HEK293 (cell line): Measurements from ENCODE around the gene EXOSC2.

ENCODE experiments used
- CTCF ChIA-PET: fragments of 350-600 bp; formaldehyde crosslinking; extraction: SDS; loops from one replicate; lab custom pipeline; 2021; ENCODE audit warnings: antibody characterized with exemption; lab: Yijun Ruan, JAX
- POLR2A ChIA-PET: fragments of 300-600 bp; formaldehyde crosslinking; extraction: SDS; loops from one replicate; lab custom pipeline; 2020; ENCODE audit warnings: antibody characterized with exemption, inconsistent platforms; lab: Yijun Ruan, JAX
- H3K27ac ChIP-seq: fragments of 200-500 bp; sonication (Bioruptor generic); 2 replicates; pipeline ENCODE4 v1.5.1; 2014; ENCODE audit warnings: low read depth, low read length, control low read depth, inconsistent platforms; ENCODE audit errors: extremely low read depth
- H3K36me3 ChIP-seq, 2 experiments: fragments of 200-500 bp in 1 of 2; sonication (Bioruptor generic) in 1 of 2; 1 replicate in 1 of 2; 2 replicates in 1 of 2; pipeline ENCODE4 v1.5.1; 2014 to 2017; ENCODE audit warnings: inconsistent platforms in 2 of 2, low read length in 2 of 2; ENCODE audit not compliant: control insufficient read depth in 2 of 2, insufficient read depth in 1 of 2
- H3K4me1 ChIP-seq: fragments of 200-500 bp; sonication (Bioruptor generic); 2 replicates; pipeline ENCODE4 v1.5.1; 2014; ENCODE audit warnings: mild to moderate bottlenecking, low read length, inconsistent platforms; ENCODE audit not compliant: control insufficient read depth, insufficient read depth
- H3K4me3 ChIP-seq: 2 replicates; pipeline ENCODE4 v1.5.1; 2011; ENCODE audit warnings: low read depth, mild to moderate bottlenecking, control low read depth, low read length, moderate library complexity
- H3K9me3 ChIP-seq: fragments of 200-500 bp; sonication (Bioruptor generic); 2 replicates; pipeline ENCODE4 v1.5.1; 2014; ENCODE audit warnings: low read depth, low read length, inconsistent platforms; ENCODE audit not compliant: control insufficient read depth, insufficient read depth
- HOXD13 ChIP-seq: sonication (generic); formaldehyde crosslinking; IDR thresholded peaks from 2 replicates; pipeline ENCODE4 v1.8.0; 2022; ENCODE audit warnings: missing genetic modification reagents, borderline replicate concordance
- INSM2 ChIP-seq: fragments of 450-650 bp; formaldehyde crosslinking; IDR thresholded peaks from 2 replicates; pipeline ENCODE4 v1.5.1; 2016; ENCODE audit warnings: missing biosample characterization, missing genetic modification characterization
- KLF9 ChIP-seq: fragments of 450-650 bp; formaldehyde crosslinking; IDR thresholded peaks from 2 replicates; pipeline ENCODE4 v1.5.1; 2016; ENCODE audit warnings: missing biosample characterization, missing genetic modification characterization, low read depth
- SALL2 ChIP-seq: fragments of 450-650 bp; formaldehyde crosslinking; IDR thresholded peaks from 2 replicates; pipeline ENCODE4 v1.5.0; 2017; ENCODE audit warnings: missing biosample characterization, mild to moderate bottlenecking, missing genetic modification characterization, borderline replicate concordance
- SP7 ChIP-seq: fragments of 450-650 bp; formaldehyde crosslinking; IDR thresholded peaks from 2 replicates; pipeline ENCODE4 v1.5.1; 2016; ENCODE audit warnings: missing biosample characterization, missing genetic modification characterization
- WT1 ChIP-seq: fragments of 450-650 bp; formaldehyde crosslinking; IDR thresholded peaks from 2 replicates; pipeline ENCODE4 v1.5.1; 2016; ENCODE audit warnings: missing biosample characterization, missing genetic modification characterization
- ZBTB49 ChIP-seq: fragments of 450-650 bp; formaldehyde crosslinking; IDR thresholded peaks from 2 replicates; pipeline ENCODE4 v1.5.1; 2016; ENCODE audit warnings: missing biosample characterization, missing genetic modification characterization, low read depth
- ZBTB8A ChIP-seq: fragments of 450-650 bp; formaldehyde crosslinking; IDR thresholded peaks from 2 replicates; pipeline ENCODE4 v1.5.1; 2016; ENCODE audit warnings: missing biosample characterization, missing genetic modification characterization
- ZFHX2 ChIP-seq: fragments of 450-650 bp; formaldehyde crosslinking; conservative IDR thresholded peaks from 2 replicates; pipeline ENCODE4 v1.5.1; 2016; ENCODE audit warnings: missing biosample characterization, missing genetic modification characterization
- ZNF138 ChIP-seq: fragments of 450-650 bp; formaldehyde crosslinking; IDR thresholded peaks from 2 replicates; pipeline ENCODE4 v1.5.1; 2016; ENCODE audit warnings: missing biosample characterization, missing genetic modification characterization, borderline replicate concordance
- ZNF169 ChIP-seq: fragments of 450-650 bp; formaldehyde crosslinking; IDR thresholded peaks from 2 replicates; pipeline ENCODE4 v1.5.1; 2016; ENCODE audit warnings: missing biosample characterization, missing genetic modification characterization
- ZNF2 ChIP-seq: fragments of 450-650 bp; formaldehyde crosslinking; IDR thresholded peaks from 2 replicates; pipeline ENCODE4 v1.5.1; 2016; ENCODE audit warnings: missing biosample characterization, missing genetic modification characterization
- ZNF394 ChIP-seq: fragments of 450-650 bp; formaldehyde crosslinking; IDR thresholded peaks from 2 replicates; pipeline ENCODE4 v1.5.1; 2016; ENCODE audit warnings: missing biosample characterization, missing genetic modification characterization, mild to moderate bottlenecking, moderate library complexity, borderline replicate concordance
- ZNF488 ChIP-seq: fragments of 450-650 bp; formaldehyde crosslinking; IDR thresholded peaks from 2 replicates; pipeline ENCODE4 v1.5.1; 2016; ENCODE audit warnings: missing biosample characterization, missing genetic modification characterization
- ZNF521 ChIP-seq: fragments of 450-650 bp; formaldehyde crosslinking; IDR thresholded peaks from 2 replicates; pipeline ENCODE4 v1.5.1; 2017; ENCODE audit warnings: missing biosample characterization, mild to moderate bottlenecking, missing genetic modification characterization
- ZNF529 ChIP-seq: fragments of 450-650 bp; formaldehyde crosslinking; IDR thresholded peaks from 2 replicates; pipeline ENCODE4 v1.5.1; 2017; ENCODE audit warnings: missing genetic modification characterization, missing biosample characterization; ENCODE audit not compliant: insufficient replicate concordance
- ZNF624 ChIP-seq: fragments of 450-650 bp; formaldehyde crosslinking; IDR thresholded peaks from 2 replicates; pipeline ENCODE4 v1.5.1; 2017; ENCODE audit warnings: missing biosample characterization, missing genetic modification characterization
- ZNF639 ChIP-seq: fragments of 450-650 bp; formaldehyde crosslinking; IDR thresholded peaks from 2 replicates; pipeline ENCODE4 v1.5.1; 2016; ENCODE audit warnings: missing biosample characterization, missing genetic modification characterization
- ZNF660 ChIP-seq: fragments of 450-650 bp; IDR thresholded peaks from 2 replicates; pipeline ENCODE4 v1.5.1; 2018; ENCODE audit warnings: missing biosample characterization, mild to moderate bottlenecking, missing genetic modification characterization
- ZNF670 ChIP-seq: fragments of 450-650 bp; formaldehyde crosslinking; IDR thresholded peaks from 2 replicates; pipeline ENCODE4 v1.5.1; 2016; ENCODE audit warnings: missing biosample characterization, missing genetic modification characterization, low read depth
- ZSCAN4 ChIP-seq: fragments of 450-650 bp; formaldehyde crosslinking; IDR thresholded peaks from 2 replicates; pipeline ENCODE4 v1.5.1; 2017; ENCODE audit warnings: missing biosample characterization, missing genetic modification characterization

The EXOSC2 gene

GRCh38 chr9:130692321-130692720 lies 1.3 kb upstream of the EXOSC2 start:
- Histone ChIP-seq H3K9me3 (no peaks in the 10 kb centered on the region), H3K4me1 (no peaks in the 10 kb centered on the region), H3K36me3 (peaks cover 15 to 25% of the 10 kb centered on the region in 2 experiments), H3K27ac (no peak overlapping the region), H3K4me3 (no peak overlapping the region)
- TF ChIP-seq ZBTB8A (tag by site-specific recombination), result peak; percentile 34; the same call in 1 of the 2 replicates
- TF ChIP-seq SALL2 (tag by site-specific recombination), result no peak
- TF ChIP-seq ZNF2 (tag by site-specific recombination), result peak; percentile 70; the same call in 1 of the 2 replicates
- ChIA-PET POLR2A (interaction anchor here (2.0 to 2.2 kb wide), 2 partner anchors 8 to 10 kb away, joined by 9 to 10 read pairs; no protein-coding TSS in a partner anchor), CTCF (interaction anchor here (0.6 to 15.8 kb wide), 7 partner anchors 8 to 354 kb away, joined by 3 to 305 read pairs (median 8); no protein-coding TSS in a partner anchor)

GRCh38 chr9:130693101-130693425 lies 517 bp upstream of the EXOSC2 start:
- ChIA-PET CTCF (interaction anchor here (0.6 to 15.8 kb wide), 11 partner anchors 9 to 371 kb away, joined by 3 to 305 read pairs (median 5); no protein-coding TSS in a partner anchor), POLR2A (interaction anchor here (0.6 to 2.2 kb wide), 23 partner anchors 8 to 870 kb away, joined by 3 to 30 read pairs (median 4); partner anchors contain the start of genes FUBP3, PRDM12 and TOR1A)
- no peaks in the 10 kb centered on the region for H3K4me1 ChIP-seq
- no peaks in the 10 kb centered on the region for H3K9me3 ChIP-seq
- peaks cover 22 to 32% of the 10 kb centered on the region in 2 experiments for H3K36me3 ChIP-seq
- H3K4me3 ChIP-seq, result peak overlapping the region; percentile 31
- peak overlapping the region; percentile 14; the same call in 1 of the 2 replicates for H3K27ac ChIP-seq
- TF ChIP-seq ZSCAN4 (tag by site-specific recombination) (no peak), ZNF639 (tag by site-specific recombination) (no peak), ZNF660 (tag by site-specific recombination) (no peak), ZNF624 (tag by site-specific recombination) (no peak), ZFHX2 (tag by site-specific recombination) (no peak)

- peak overlapping the region; percentile 72 for H3K4me3 ChIP-seq
- H3K36me3 ChIP-seq, result peaks cover 30 to 44% of the 10 kb centered on the region in 2 experiments
- peak overlapping the region; percentile 63 for H3K27ac ChIP-seq
- no peaks in the 10 kb centered on the region for H3K4me1 ChIP-seq
- H3K9me3 ChIP-seq, result no peaks in the 10 kb centered on the region
- ChIA-PET POLR2A (interaction anchor here (0.7 to 2.0 kb wide), 11 partner anchors 9 to 871 kb away, joined by 3 to 30 read pairs (median 6); partner anchors contain the start of gene TOR1A), CTCF (interaction anchor here (1.0 to 15.8 kb wide), 5 partner anchors 10 to 304 kb away, joined by 3 to 305 read pairs (median 7); no protein-coding TSS in a partner anchor)
- TF ChIP-seq INSM2 (tag by site-specific recombination), result no peak
- TF ChIP-seq ZNF488 (tag by site-specific recombination), result no peak
- no peak for TF ChIP-seq WT1 (tag by site-specific recombination)
- TF ChIP-seq ZNF529, result no peak
- no peak for TF ChIP-seq ZNF521 (tag by site-specific recombination)
- no peak for TF ChIP-seq ZNF394 (tag by site-specific recombination)
- no peak for TF ChIP-seq ZSCAN4 (tag by site-specific recombination)
- TF ChIP-seq ZNF138 (tag by site-specific recombination), result no peak
- TF ChIP-seq ZNF670 (tag by site-specific recombination), result no peak
- TF ChIP-seq ZNF2 (tag by site-specific recombination), result no peak
- no peak for TF ChIP-seq KLF9 (tag by site-specific recombination)
- TF ChIP-seq ZBTB49 (tag by site-specific recombination), result no peak
- no peak for TF ChIP-seq SP7 (tag by site-specific recombination)
- no peak for TF ChIP-seq ZNF169 (tag by site-specific recombination)
- TF ChIP-seq HOXD13, result no peak
Observed at GRCh38 chr9:130694205-130694604, 625 bp downstream of the EXOSC2 start.
